ENCODE measurements around the gene KBTBD12.

KBTBD12 gene

GRCh38 chr3:127886956-127887231, 28.1 kb upstream of the KBTBD12 start:
- Histone ChIP-seq H3K36me3 (ENCODE audit: insufficient read depth) (no peaks in the 10 kb centered on the region), H2AFZ (ENCODE audit: low read depth) (no peak overlapping the region), H4K20me1 (ENCODE audit: insufficient read depth) (no peaks in the 10 kb centered on the region), H3K9ac (no peak overlapping the region), H3K79me2 (ENCODE audit: insufficient read depth, low read depth) (no peaks in the 10 kb centered on the region), H3K4me2 (no peak overlapping the region), H3K4me1 (ENCODE audit: low read depth, poor library complexity, severe bottlenecking) (no peaks in the 10 kb centered on the region), H3K27ac (no peak overlapping the region), H3K4me3 (IDR thresholded peaks at IDR 0.05; ENCODE audit: insufficient read depth, low read depth, low read length) (no peak overlapping the region), H3K27me3 (ENCODE audit: insufficient read depth, low read depth) (no peaks in the 10 kb centered on the region)
- no peak for TF ChIP-seq CTCF (conservative IDR thresholded peaks at IDR 0.05; ENCODE audit: low read depth, low read length)

GRCh38 chr3:127887321-127887720, 27.7 kb upstream of the KBTBD12 start:
- Histone ChIP-seq H3K4me2 (no peak overlapping the region), H3K27ac (no peak overlapping the region), H3K36me3 (ENCODE audit: insufficient read depth) (no peaks in the 10 kb centered on the region), H3K79me2 (ENCODE audit: insufficient read depth, low read depth) (no peaks in the 10 kb centered on the region), H3K4me1 (ENCODE audit: low read depth, poor library complexity, severe bottlenecking) (no peaks in the 10 kb centered on the region), H4K20me1 (ENCODE audit: insufficient read depth) (no peaks in the 10 kb centered on the region), H3K9ac (no peak overlapping the region), H3K27me3 (ENCODE audit: insufficient read depth, low read depth) (no peaks in the 10 kb centered on the region), H3K4me3 (IDR thresholded peaks at IDR 0.05; ENCODE audit: insufficient read depth, low read depth, low read length) (no peak overlapping the region), H2AFZ (ENCODE audit: low read depth) (no peak overlapping the region)
- no peak for TF ChIP-seq CTCF (conservative IDR thresholded peaks at IDR 0.05; ENCODE audit: low read depth, low read length)

- H3K36me3 ChIP-seq (ENCODE audit: insufficient read depth) = no peaks in the 10 kb centered on the region
- no peak overlapping the region for H3K27ac ChIP-seq
- no peaks in the 10 kb centered on the region for H3K79me2 ChIP-seq (ENCODE audit: insufficient read depth, low read depth)
- no peak overlapping the region for H3K9ac ChIP-seq
- no peak for TF ChIP-seq CTCF (conservative IDR thresholded peaks at IDR 0.05; ENCODE audit: low read depth, low read length)
- no peak overlapping the region for H3K4me2 ChIP-seq
- no peaks in the 10 kb centered on the region for H3K4me1 ChIP-seq (ENCODE audit: low read depth, poor library complexity, severe bottlenecking)
- H2AFZ ChIP-seq (ENCODE audit: low read depth) = no peak overlapping the region
- no peaks in the 10 kb centered on the region for H3K27me3 ChIP-seq (ENCODE audit: insufficient read depth, low read depth)
- no peaks in the 10 kb centered on the region for H4K20me1 ChIP-seq (ENCODE audit: insufficient read depth)
- no peak overlapping the region for H3K4me3 ChIP-seq (IDR thresholded peaks at IDR 0.05; ENCODE audit: insufficient read depth, low read depth, low read length)
These were observed 26.9 kb upstream of the KBTBD12 start for GRCh38 chr3:127888156-127888555.

- H3K4me1 ChIP-seq (ENCODE audit: low read depth, poor library complexity, severe bottlenecking) = no peaks in the 10 kb centered on the region
- no peaks in the 10 kb centered on the region for H4K20me1 ChIP-seq (ENCODE audit: insufficient read depth)
- no peaks in the 10 kb centered on the region for H3K79me2 ChIP-seq (ENCODE audit: insufficient read depth, low read depth)
- no peak for TF ChIP-seq CTCF (conservative IDR thresholded peaks at IDR 0.05; ENCODE audit: low read depth, low read length)
- no peak overlapping the region for H3K4me3 ChIP-seq (IDR thresholded peaks at IDR 0.05; ENCODE audit: insufficient read depth, low read depth, low read length)
- no peaks in the 10 kb centered on the region for H3K27me3 ChIP-seq (ENCODE audit: insufficient read depth, low read depth)
- no peaks in the 10 kb centered on the region for H3K36me3 ChIP-seq (ENCODE audit: insufficient read depth)
- H3K27ac ChIP-seq = no peak overlapping the region
- H2AFZ ChIP-seq (ENCODE audit: low read depth) = no peak overlapping the region
- no peak overlapping the region for H3K4me2 ChIP-seq
- no peak overlapping the region for H3K9ac ChIP-seq
These were observed 26.4 kb upstream of the KBTBD12 start for GRCh38 chr3:127888564-127889107.
